ENCODE results near the gene IPPK.

- no peak for TF ChIP-seq CTCF (IDR thresholded peaks at IDR 0.05)
- no peak for TF ChIP-seq POLR2A (IDR thresholded peaks at IDR 0.05)
These were observed 19.6 kb downstream of the IPPK start for GRCh38 chr9:92650296-92650695.

Data from prostate gland (tissue), 2 donors.